GM21717 (cell line): Measurements from ENCODE around the gene PPP3CA.
"Not testable (repeated sequence)": the region's sequence is repeated elsewhere in the genome, so short reads cannot be mapped to it uniquely, and the experiment has no call there.

Source experiments
- ATAC-seq: cut with Tn5 transposase; IDR thresholded peaks from one replicate; pipeline ENCODE4 v1.9.1; 2021; ENCODE audit warnings: mild to moderate bottlenecking, moderate library complexity; ENCODE audit not compliant: unreplicated experiment

PPP3CA gene

GRCh38 chr4:101258883-101259282, 88.4 kb downstream of the PPP3CA start:
- peak; percentile 48 for ATAC-seq

- ATAC-seq, result no peak
Measured at GRCh38 chr4:101256222-101256621, 91.1 kb downstream of the PPP3CA start.

- no peak for ATAC-seq
Measured at GRCh38 chr4:101254776-101255175, 92.5 kb downstream of the PPP3CA start.

DNA sequence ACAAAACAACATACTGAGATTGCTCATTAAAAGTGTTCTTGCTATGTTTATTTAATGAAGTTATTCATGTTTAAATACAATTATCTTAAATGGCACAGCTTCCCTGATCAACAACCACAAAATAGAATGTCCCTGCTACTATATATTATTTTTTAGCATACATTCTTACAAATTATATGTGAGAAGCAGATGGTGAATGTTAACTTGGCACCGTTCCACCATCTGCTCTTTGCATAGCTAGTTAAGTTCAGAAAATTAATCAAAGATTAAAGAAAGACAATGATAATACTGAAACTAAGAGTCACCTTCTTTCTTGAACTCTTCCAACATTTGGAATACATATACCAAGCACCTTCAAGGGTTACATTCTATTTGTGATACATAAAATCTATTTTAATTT, 94.2 kb downstream of the PPP3CA start:
- ATAC-seq, result no peak

GRCh38 chr4:101252721-101253120, 94.6 kb downstream of the PPP3CA start:
- ATAC-seq, result no peak

DNA sequence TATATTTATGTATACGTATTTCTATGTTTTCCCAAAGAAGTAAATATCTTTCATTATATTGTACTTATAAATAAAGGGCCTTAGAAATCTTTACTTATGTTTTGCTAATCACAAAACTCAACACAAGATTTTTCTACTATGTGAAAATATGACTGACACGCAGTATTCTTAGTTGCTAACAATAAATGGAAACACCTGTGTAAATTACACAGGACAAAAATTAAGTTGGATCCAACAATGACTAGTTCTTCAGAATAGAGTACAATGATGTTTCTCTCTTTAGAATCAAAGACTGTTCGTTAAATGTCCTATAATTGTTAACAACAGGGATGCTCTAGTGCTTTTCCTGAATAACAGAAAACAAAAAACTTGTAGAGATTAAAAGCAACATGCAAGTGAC, 96.1 kb downstream of the PPP3CA start:
- no peak for ATAC-seq

DNA sequence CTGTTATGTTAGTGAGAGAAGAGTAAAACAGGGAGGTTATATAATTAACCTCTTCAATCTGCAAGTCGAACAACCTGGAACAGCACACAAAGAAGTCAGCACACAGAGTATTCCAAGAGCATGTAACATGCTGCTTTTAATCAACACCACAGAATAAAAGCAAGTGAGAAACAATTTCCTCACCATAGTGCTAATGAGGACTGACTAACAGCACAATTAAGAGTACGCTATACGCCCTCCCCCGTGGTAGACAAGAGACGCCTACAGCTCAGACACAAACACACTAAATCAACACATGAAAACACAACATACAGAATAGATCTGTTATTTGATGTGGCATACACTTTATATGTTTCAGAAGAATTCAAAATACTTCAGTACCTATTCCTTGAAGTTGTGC, 103.0 kb downstream of the PPP3CA start:
- ATAC-seq, result no peak

- ATAC-seq, result no peak
Measured at GRCh38 chr4:101242441-101242840, 104.9 kb downstream of the PPP3CA start.

- no peak for ATAC-seq
Measured at GRCh38 chr4:101240099-101240498, 107.2 kb downstream of the PPP3CA start.

- ATAC-seq, result no peak
Measured at GRCh38 chr4:101239665-101240064, 107.7 kb downstream of the PPP3CA start.

- ATAC-seq, result no peak
Measured at GRCh38 chr4:101238706-101239105, 108.6 kb downstream of the PPP3CA start.

GRCh38 chr4:101237773-101238172, 109.6 kb downstream of the PPP3CA start:
- no peak for ATAC-seq

GRCh38 chr4:101236097-101236496, 111.2 kb downstream of the PPP3CA start:
- ATAC-seq, result no peak

DNA sequence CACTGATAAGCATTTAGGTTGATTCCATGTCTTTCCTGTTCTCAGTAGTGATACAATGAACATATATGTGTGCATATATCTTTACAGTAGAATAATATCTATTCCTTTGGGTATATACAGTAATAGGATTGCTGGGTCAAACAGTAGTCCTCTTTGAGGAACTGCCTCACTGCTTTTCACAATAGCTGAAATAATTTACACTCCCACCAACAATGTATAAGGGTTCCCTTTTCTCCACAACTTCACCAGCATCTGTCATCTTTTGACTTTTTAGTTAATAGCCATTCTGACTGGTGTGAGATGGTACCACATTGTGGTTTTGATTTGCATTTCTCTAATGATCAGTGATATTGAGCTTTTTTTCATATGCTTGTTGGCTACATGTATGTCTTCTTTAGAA, 113.2 kb downstream of the PPP3CA start:
- not testable (repeated sequence) for ATAC-seq

DNA sequence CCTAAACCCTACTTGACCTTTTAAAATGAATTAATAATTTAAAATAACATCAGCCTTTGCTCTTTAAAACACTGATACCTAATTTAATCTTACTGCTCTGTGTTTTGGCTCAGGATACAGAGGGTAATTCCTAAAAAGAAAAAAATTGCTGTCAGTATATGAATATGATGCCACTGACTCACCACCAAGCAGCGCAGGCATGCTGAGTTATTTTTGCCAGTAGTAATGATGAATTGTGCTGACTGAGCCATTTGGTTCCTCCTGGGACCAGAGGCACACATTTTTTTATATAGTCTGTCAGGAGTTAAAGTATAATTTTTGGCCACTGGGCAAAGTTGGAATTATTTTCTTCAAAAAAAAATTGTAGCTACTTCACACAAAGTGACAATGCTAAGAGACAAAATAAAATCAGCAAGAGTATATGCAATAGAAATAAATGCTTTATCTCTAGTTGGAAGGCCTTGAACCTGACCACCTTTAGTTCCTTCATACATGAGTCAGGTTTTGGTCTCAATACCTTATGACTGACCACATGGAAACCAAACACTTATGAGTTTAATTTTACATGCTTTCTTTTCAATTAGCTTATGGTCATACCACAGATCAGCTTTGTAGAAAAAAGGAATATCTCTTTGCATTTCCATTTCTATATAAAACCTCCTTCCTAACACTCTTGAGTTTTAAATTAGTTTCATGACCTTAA, 115.1 kb downstream of the PPP3CA start:
- ATAC-seq, result no peak

GRCh38 chr4:101230801-101231426, 116.4 kb downstream of the PPP3CA start:
- no peak for ATAC-seq

DNA sequence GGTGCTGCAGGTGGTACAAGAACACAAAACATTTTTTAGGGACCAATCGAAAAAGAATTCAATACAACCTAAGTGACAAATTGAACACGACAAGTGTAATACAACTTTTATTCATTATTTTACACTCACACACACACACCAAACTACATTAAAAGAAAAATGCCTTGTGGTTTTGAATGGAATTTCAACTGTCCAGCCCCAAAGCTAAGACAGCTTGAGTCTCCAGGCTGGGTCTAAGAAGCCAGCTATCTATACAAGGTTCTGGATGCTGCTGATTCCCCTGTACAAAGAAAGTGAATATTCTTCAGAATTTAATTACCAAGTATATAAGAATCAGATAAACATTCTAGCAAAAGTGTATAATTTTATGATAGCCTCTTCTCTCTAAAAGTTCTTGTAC, 118.2 kb downstream of the PPP3CA start:
- no peak for ATAC-seq

DNA sequence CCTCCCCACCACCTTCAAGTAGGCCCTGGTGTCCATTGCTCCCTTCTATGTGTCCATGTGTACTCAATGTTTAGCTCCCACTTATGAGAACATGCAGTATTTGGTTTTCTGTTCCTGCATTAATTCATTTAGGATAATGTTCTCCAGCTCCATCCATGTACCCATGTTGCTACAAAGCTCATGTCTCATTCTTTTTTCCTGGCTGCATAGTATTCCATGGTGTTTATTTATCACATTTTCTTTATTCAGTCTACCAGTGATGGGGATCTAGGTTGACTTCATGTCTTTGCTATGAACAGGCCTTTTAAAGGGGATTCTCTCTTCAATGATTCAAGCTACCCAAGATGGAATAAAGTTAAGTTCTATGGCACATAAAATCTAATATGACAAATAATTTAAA, 119.6 kb downstream of the PPP3CA start:
- no peak for ATAC-seq

- ATAC-seq, result no peak
Measured at GRCh38 chr4:101224358-101225218, 122.7 kb downstream of the PPP3CA start.

DNA sequence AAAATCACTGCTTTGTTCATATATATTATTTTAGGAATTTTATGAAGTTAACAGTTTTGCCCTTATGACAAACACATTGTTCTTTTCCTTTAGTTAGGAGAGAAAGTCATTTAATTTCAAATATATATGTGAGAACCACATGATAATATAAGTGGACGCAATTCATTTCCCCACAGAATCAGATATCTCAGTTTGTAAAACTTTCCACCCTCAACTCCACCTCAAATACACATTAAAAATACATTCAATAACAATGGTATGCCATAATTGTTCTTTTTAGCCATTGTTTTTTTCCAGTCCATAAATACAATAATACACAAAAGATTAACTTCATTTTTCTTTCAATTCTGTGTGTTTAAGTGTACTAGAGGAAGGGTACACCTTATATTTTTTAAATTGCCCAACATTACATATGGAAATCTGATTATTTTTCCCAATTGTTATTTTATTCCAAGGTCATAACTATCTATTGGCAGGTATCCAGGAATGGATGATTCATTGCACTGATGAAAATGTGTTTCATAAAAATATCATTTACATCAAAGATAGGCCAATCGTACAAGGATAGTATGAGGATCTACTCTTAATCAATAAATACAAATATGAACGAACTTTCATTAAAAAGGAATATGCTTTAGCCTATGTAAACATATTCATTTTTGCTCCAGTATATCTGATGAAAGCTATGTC, 125.0 kb downstream of the PPP3CA start:
- no peak for ATAC-seq

- ATAC-seq, result no peak
Measured at GRCh38 chr4:101221294-101221693, 126.0 kb downstream of the PPP3CA start.
